ENCODE measurements around the gene PSME4.

- TF ChIP-seq CTCF (IDR thresholded peaks at IDR 0.05) (no peak), EP300 (IDR thresholded peaks at IDR 0.05) (no peak), POLR2AphosphoS5 (IDR thresholded peaks at IDR 0.05) (no peak)
Measured at GRCh38 chr2:53848062-53848461, 122.7 kb downstream of the PSME4 start.

Measured in suprapubic skin (tissue), 4 donors.